Endothelial cell of umbilical vein (primary cell): ENCODE data around the gene ZNF714. TPM values are rescaled to one million over a fixed set of nuclear protein-coding genes. Genes with fewer than 3 reads are reported as not detected.

Source experiments
- BruUV-seq: library from RNA; stranded (reverse); fragments of 400-500 nt; replicated peaks from 2 replicates; lab custom pipeline; 2021; lab: Mats Ljungman, UMichigan
- CTCF ChIA-PET: fragments of 300-600, 350-600 bp; sonication (Branson Sonifier 250); formaldehyde crosslinking; loops from one replicate; lab custom pipeline; 2021; ENCODE audit warnings: antibody characterized with exemption, inconsistent platforms; lab: Charles Lee
- POLR2A ChIA-PET: fragments of 300-600, 350-600 bp; sonication (Branson Sonifier 250); formaldehyde crosslinking; loops from one replicate; lab custom pipeline; 2021; ENCODE audit warnings: antibody characterized with exemption, inconsistent platforms; lab: Charles Lee
- DNase-seq: peaks from one replicate; pipeline ENCODE4 v3.0.0-alpha.2; 2011; ENCODE audit warnings: low read depth, low spot score
- FAIRE-seq: peaks from 2 replicates; lab custom pipeline; 2011; peaks lifted over from hg19 to GRCh38; lab: Jason Lieb, UNC
- H2AFZ ChIP-seq: 2 replicates; pipeline ENCODE4 v1.6.0; 2012; ENCODE audit warnings: low read depth, low read length, control low read depth, inconsistent platforms
- H3K27ac ChIP-seq: 2 replicates; pipeline ENCODE4 v1.5.1; 2011; ENCODE audit warnings: low read depth, mild to moderate bottlenecking, control low read depth, low read length, moderate library complexity; ENCODE audit not compliant: insufficient read depth
- H3K27me3 ChIP-seq, 2 experiments: 2 replicates each; pipeline versions ENCODE4 v1.6.0 to v1.6.1; 2011; ENCODE audit warnings: low read length in 2 of 2, mixed read lengths in 1 of 2; ENCODE audit not compliant: control insufficient read depth in 2 of 2, insufficient read depth in 2 of 2
- H3K36me3 ChIP-seq, 2 experiments: 2 replicates in 1 of 2; 3 replicates in 1 of 2; pipeline ENCODE4 v1.5.1; 2011; ENCODE audit warnings: low read length in 2 of 2, mild to moderate bottlenecking in 1 of 2, moderate library complexity in 1 of 2; ENCODE audit not compliant: control insufficient read depth in 2 of 2, insufficient read depth in 2 of 2; ENCODE audit errors: extremely low read depth in 1 of 2
- H3K4me1 ChIP-seq: 3 replicates; pipeline ENCODE4 v1.5.1; 2011; ENCODE audit warnings: mild to moderate bottlenecking, low read length; ENCODE audit not compliant: control insufficient read depth, insufficient read depth; ENCODE audit errors: extremely low read depth
- H3K4me2 ChIP-seq: 2 replicates; pipeline ENCODE4 v1.6.1; 2011; ENCODE audit warnings: low read length, control low read depth, mixed read lengths; ENCODE audit not compliant: insufficient read depth
- H3K4me3 ChIP-seq, 3 experiments: fragments of 200-600 bp in 1 of 3; sonication (generic), shearing (Covaris generic) in 1 of 3; replicated peaks in 1 of 3; 2 replicates each; pipeline ENCODE4 v1.5.1; 2011 to 2016; ENCODE audit warnings: control low read depth in 3 of 3, low read length in 3 of 3, mild to moderate bottlenecking in 2 of 3, inconsistent platforms in 1 of 3, low read depth in 1 of 3, moderate library complexity in 1 of 3; ENCODE audit not compliant: insufficient read depth in 1 of 3
- H3K79me2 ChIP-seq: 2 replicates; pipeline ENCODE4 v1.6.0; 2012; ENCODE audit warnings: low read length, inconsistent platforms; ENCODE audit not compliant: control insufficient read depth, insufficient read depth
- H3K9ac ChIP-seq: replicated peaks from 2 replicates; pipeline ENCODE3; 2011; ENCODE audit warnings: low read length, control low read depth; ENCODE audit not compliant: insufficient read depth; ENCODE audit errors: extremely low read depth
- H3K9me1 ChIP-seq: replicated peaks from 3 replicates; pipeline ENCODE4 v1.6.0; 2011; ENCODE audit warnings: mild to moderate bottlenecking, low read length; ENCODE audit not compliant: control insufficient read depth, insufficient read depth; ENCODE audit errors: extremely low read depth
- H3K9me3 ChIP-seq: replicated peaks from 2 replicates; pipeline ENCODE4 v1.5.1; 2012; ENCODE audit warnings: low read length, inconsistent platforms; ENCODE audit not compliant: control insufficient read depth, insufficient read depth
- H4K20me1 ChIP-seq: replicated peaks from 2 replicates; pipeline ENCODE3; 2011; ENCODE audit warnings: mild to moderate bottlenecking, low read length; ENCODE audit not compliant: control insufficient read depth, insufficient read depth; ENCODE audit errors: extremely low read depth
- EZH2 ChIP-seq: IDR thresholded peaks from 2 replicates; pipeline ENCODE4 v1.6.1; 2012; ENCODE audit warnings: borderline replicate concordance, low read depth, mild to moderate bottlenecking, moderate library complexity, low read length, inconsistent platforms; ENCODE audit not compliant: severe bottlenecking
- FOS ChIP-seq: IDR thresholded peaks from 2 replicates; pipeline ENCODE4 v1.6.1; 2011; ENCODE audit warnings: mild to moderate bottlenecking, low read length, moderate library complexity, borderline replicate concordance; ENCODE audit not compliant: insufficient read depth
- GATA2 ChIP-seq: IDR thresholded peaks from 2 replicates; pipeline ENCODE4 v1.7.0; 2011; ENCODE audit warnings: low read depth, mild to moderate bottlenecking, moderate library complexity, mixed read lengths, low read length; ENCODE audit not compliant: insufficient read length, insufficient read depth
- JUN ChIP-seq: IDR thresholded peaks from 2 replicates; pipeline ENCODE4 v1.6.1; 2011; ENCODE audit warnings: borderline replicate concordance, low read depth; ENCODE audit not compliant: insufficient read length, insufficient read depth
- MYC ChIP-seq: IDR thresholded peaks from one replicate; pipeline ENCODE4 v1.6.1; 2011; ENCODE audit warnings: mild to moderate bottlenecking, low read depth, low read length
- POLR2A ChIP-seq: IDR thresholded peaks from 2 replicates; pipeline ENCODE4 v1.6.1; 2012; ENCODE audit warnings: low read depth, mild to moderate bottlenecking, control low read depth, low read length
- POLR2AphosphoS5 ChIP-seq: IDR thresholded peaks from 2 replicates; pipeline ENCODE4 v1.6.1; 2012; ENCODE audit warnings: low read depth, mild to moderate bottlenecking, control low read depth, low read length, moderate library complexity; ENCODE audit not compliant: insufficient read depth
- dilution Hi-C: fragments of 300-500 bp; cut with MboI; formaldehyde crosslinking; loops from one replicate; pipeline ENCODE4 v1.15.0; 2019; ENCODE audit warnings: low sequenced_read_pairs; ENCODE audit not compliant: extremely low pct_ligation_motif_present
- intact Hi-C: fragments of 100-400 bp; cut with micrococcal nuclease; formaldehyde crosslinking; loops from one replicate; pipeline ENCODE4 v1.10.0; 2022
- polyA plus RNA-seq, 4 experiments: library from polyadenylated mRNA; depleted of rRNA in 3 of 4; stranded (reverse) in 3 of 4; unstranded in 1 of 4; fragments of >200 nt; gene quantifications; 2 replicates each; pipeline versions ENCODE4 v1.2.1 to v1.2.3, GENCODE V29; 2011 to 2012; ENCODE audit warnings: missing spikeins in 1 of 4
- total RNA-seq: library from RNA; stranded (reverse); gene quantifications from 2 replicates; pipeline ENCODE4 v1.2.3, GENCODE V29; 2021
- TF ChIP-seq, protein P1 (sequence below), 2 donors: IDR thresholded peaks; 1 replicate in 1 of 2; 2 replicates in 1 of 2; pipeline ENCODE4 v1.5.1; 2011; ENCODE audit warnings: low read length in 2 of 2, mild to moderate bottlenecking in 2 of 2, moderate library complexity in 2 of 2, control low read depth in 1 of 2, inconsistent platforms in 1 of 2, low read depth in 1 of 2; ENCODE audit not compliant: insufficient read depth in 1 of 2; ENCODE audit errors: extremely low read depth in 1 of 2
- TF ChIP-seq, protein P2 (sequence below): IDR thresholded peaks from 2 replicates; pipeline ENCODE4 v1.6.1; 2011; ENCODE audit not compliant: insufficient read depth, insufficient read length

ZNF714 gene
- total and polyA plus RNA-seq, 2 donors (not counting 3 experiments of a cell fraction or from before 2014, with no cell fraction given) = 3.4 to 15.0 TPM

DNA sequence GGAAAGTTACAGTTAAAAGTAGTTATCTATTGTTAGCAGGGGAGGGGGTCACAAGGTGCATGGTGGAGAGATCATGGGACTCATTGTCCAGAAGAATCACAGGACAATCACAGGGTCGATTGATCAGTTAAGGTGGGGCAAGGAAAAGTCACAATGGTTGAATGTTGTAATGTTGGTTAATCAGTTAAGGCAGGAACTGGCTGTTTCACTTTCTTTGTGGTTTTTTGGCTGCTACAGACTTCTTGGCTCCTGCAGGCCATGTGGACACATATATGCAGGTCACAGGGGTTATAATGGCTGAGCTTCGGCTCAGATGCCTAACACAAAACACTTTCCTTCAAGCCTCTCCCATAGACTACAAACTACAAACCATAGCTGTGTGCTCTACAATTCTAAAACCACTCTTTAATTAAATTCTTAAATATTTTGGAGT is 52.9 kb downstream of the ZNF714 start:
- CTCF ChIA-PET = no interaction called here

More for the DNA sequence above, 52.9 kb downstream of the ZNF714 start:
- Histone ChIP-seq H4K20me1 (no peaks in the 10 kb centered on the region), H3K9me1 (no peaks in the 10 kb centered on the region), H3K9me3 (no peaks in the 10 kb centered on the region), H3K27me3 (no peaks in the 10 kb centered on the region), H3K27ac (no peak overlapping the region), H3K79me2 (no peaks in the 10 kb centered on the region), H3K4me2 (no peak overlapping the region), H2AFZ (no peak overlapping the region), H3K4me3 (no peak overlapping the region), H3K9ac (no peak overlapping the region), H3K4me1 (no peaks in the 10 kb centered on the region), H3K36me3 (no peaks in the 10 kb centered on the region)
- DNase-seq = no peak
- dilution Hi-C loops (no loop called here), intact Hi-C loops (no loop called here)
- FAIRE-seq = no peak
- no TSS peak for BruUV-seq
- TF ChIP-seq POLR2A (no peak), POLR2AphosphoS5 (no peak), FOS (no peak), EZH2 (no peak), JUN (no peak), MYC (no peak), GATA2 (no peak)
- TF ChIP-seq, protein P1, sequence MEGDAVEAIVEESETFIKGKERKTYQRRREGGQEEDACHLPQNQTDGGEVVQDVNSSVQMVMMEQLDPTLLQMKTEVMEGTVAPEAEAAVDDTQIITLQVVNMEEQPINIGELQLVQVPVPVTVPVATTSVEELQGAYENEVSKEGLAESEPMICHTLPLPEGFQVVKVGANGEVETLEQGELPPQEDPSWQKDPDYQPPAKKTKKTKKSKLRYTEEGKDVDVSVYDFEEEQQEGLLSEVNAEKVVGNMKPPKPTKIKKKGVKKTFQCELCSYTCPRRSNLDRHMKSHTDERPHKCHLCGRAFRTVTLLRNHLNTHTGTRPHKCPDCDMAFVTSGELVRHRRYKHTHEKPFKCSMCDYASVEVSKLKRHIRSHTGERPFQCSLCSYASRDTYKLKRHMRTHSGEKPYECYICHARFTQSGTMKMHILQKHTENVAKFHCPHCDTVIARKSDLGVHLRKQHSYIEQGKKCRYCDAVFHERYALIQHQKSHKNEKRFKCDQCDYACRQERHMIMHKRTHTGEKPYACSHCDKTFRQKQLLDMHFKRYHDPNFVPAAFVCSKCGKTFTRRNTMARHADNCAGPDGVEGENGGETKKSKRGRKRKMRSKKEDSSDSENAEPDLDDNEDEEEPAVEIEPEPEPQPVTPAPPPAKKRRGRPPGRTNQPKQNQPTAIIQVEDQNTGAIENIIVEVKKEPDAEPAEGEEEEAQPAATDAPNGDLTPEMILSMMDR (IDR thresholded peaks at IDR 0.05; ENCODE audit: extremely low read depth in 1 of 2, insufficient read depth in 1 of 2, low read depth in 1 of 2, low read length in 2 of 2) = no peak
- TF ChIP-seq, protein P2, sequence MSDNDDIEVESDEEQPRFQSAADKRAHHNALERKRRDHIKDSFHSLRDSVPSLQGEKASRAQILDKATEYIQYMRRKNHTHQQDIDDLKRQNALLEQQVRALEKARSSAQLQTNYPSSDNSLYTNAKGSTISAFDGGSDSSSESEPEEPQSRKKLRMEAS = no peak
- POLR2A ChIA-PET = no interaction called here
